ENCODE results near the gene MLH1. TPM values are rescaled to one million over a fixed set of nuclear protein-coding genes. Genes with fewer than 3 reads are reported as not detected.

Gene MLH1
- polyA plus RNA-seq, 2 of the 4 experiments (the other 2 are of a cell fraction): 61.8 to 73.1 TPM

DNA sequence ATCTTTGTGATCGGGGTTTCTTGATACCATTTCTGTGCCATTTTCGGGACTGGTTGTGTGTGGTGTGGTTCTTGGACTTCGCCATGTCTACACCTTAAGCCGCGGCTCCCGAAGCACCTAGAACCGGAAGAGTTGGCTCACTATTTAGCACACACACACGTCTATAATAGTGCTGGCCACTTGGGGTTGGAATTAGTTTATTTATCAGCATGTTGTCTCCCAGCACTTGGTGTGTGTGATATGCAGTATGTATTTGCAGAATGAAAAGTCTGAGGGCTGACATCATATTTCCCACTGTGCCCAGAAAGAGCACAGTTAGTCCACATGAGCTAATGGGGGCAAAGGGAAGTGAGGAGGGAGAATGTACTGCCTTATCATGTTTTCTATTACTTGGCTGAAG lies 23.6 kb downstream of the MLH1 start:
- CTCF ChIA-PET: interaction anchor here (0.9 to 1.1 kb wide), 2 partner anchors 15 to 24 kb away, joined by 3 to 4 read pairs; partner anchors contain the start of gene EPM2AIP1
- DNase-seq (ENCODE audit: low read depth in 1 of 2, low spot score in 1 of 2): no peak
- ATAC-seq: no peak
- no peak overlapping the region for H3K4me3 ChIP-seq
- FAIRE-seq: no peak
- H3K9me3 ChIP-seq: no peaks in the 10 kb centered on the region
- H3K4me2 ChIP-seq: no peak overlapping the region
- WGBS (ENCODE audit: missing lambda C conversion rate): 87% methylated on average over 8 of the region's 8 CpGs
- POLR2A ChIA-PET: no interaction called here
- no peaks in the 10 kb centered on the region for H3K4me1 ChIP-seq
- H3K27ac ChIP-seq: no peak overlapping the region
- TF ChIP-seq CHD2 (IDR thresholded peaks at IDR 0.05; ENCODE audit: low read length, partially characterized antibody) (no peak), FOSB (CRISPR knock-in tag; IDR thresholded peaks at IDR 0.05) (no peak), HMGXB4 (CRISPR knock-in tag; IDR thresholded peaks at IDR 0.05; ENCODE audit: borderline replicate concordance) (no peak), RAD21 (conservative IDR thresholded peaks at IDR 0.05 in 1 of 2, IDR thresholded peaks at IDR 0.05 in 1 of 2) (no peak), SREBF2 (IDR thresholded peaks at IDR 0.05) (no peak), MAFK (IDR thresholded peaks at IDR 0.05; ENCODE audit: partially characterized antibody) (no peak), BCL3 (IDR thresholded peaks at IDR 0.05) (no peak), NPAS2 (CRISPR knock-in tag; IDR thresholded peaks at IDR 0.05; ENCODE audit: borderline replicate concordance) (no peak), PHF8 (IDR thresholded peaks at IDR 0.05; ENCODE audit: borderline replicate concordance, low read depth) (no peak)

- no peak overlapping the region for H3K4me3 ChIP-seq
- ChIA-PET POLR2A (no interaction called here), CTCF (interaction anchor here (0.9 to 1.5 kb wide), 2 partner anchors 14 to 25 kb away, joined by 3 to 5 read pairs; partner anchors contain the start of genes EPM2AIP1 and MLH1)
- FAIRE-seq: no peak
- H3K27ac ChIP-seq: no peak overlapping the region
- DNase-seq (ENCODE audit: low read depth in 1 of 2, low spot score in 1 of 2): no peak
- H3K4me1 ChIP-seq: no peaks in the 10 kb centered on the region
- no peaks in the 10 kb centered on the region for H3K9me3 ChIP-seq
- H3K4me2 ChIP-seq: no peak overlapping the region
- TF ChIP-seq CHD2 (IDR thresholded peaks at IDR 0.05; ENCODE audit: low read length, partially characterized antibody) (no peak), RFX5 (IDR thresholded peaks at IDR 0.05) (no peak), KDM5A (IDR thresholded peaks at IDR 0.05) (no peak), HMGXB4 (CRISPR knock-in tag; IDR thresholded peaks at IDR 0.05; ENCODE audit: borderline replicate concordance) (no peak), HOXB13 (CRISPR knock-in tag; IDR thresholded peaks at IDR 0.05; ENCODE audit: low read depth) (no peak), BHLHE40 (IDR thresholded peaks at IDR 0.05; ENCODE audit: low read depth, low read length) (no peak), MAFK (IDR thresholded peaks at IDR 0.05; ENCODE audit: partially characterized antibody) (no peak)
- WGBS (ENCODE audit: missing lambda C conversion rate): 90% methylated on average over 3 of the region's 3 CpGs
- no peak for ATAC-seq
These were observed 24.4 kb downstream of the MLH1 start for GRCh38 chr3:37017683-37018082.

- ChIA-PET POLR2A (interaction anchor here (1.2 kb wide), 1 partner anchor 31 kb away, joined by 6 read pairs; the partner anchor contains the start of genes EPM2AIP1 and MLH1), CTCF (interaction anchor here (0.6 to 1.8 kb wide), 3 partner anchors 11 to 190 kb away, joined by 3 to 5 read pairs (median 3); no protein-coding TSS in a partner anchor)
- Histone ChIP-seq H3K27ac (no peak overlapping the region), H3K4me1 (no peaks in the 10 kb centered on the region), H3K4me2 (no peak overlapping the region), H3K4me3 (no peak overlapping the region), H3K9me3 (peaks cover 21% of the 10 kb centered on the region)
- FAIRE-seq (no peak), DNase-seq (ENCODE audit: low read depth in 1 of 2, low spot score in 1 of 2) (no peak), ATAC-seq (no peak)
- 87% methylated on average over 2 of the region's 2 CpGs for WGBS (ENCODE audit: missing lambda C conversion rate)
- TF ChIP-seq POLR2AphosphoS2 (conservative IDR thresholded peaks at IDR 0.05; ENCODE audit: low read length) (no peak), RAD21 (conservative IDR thresholded peaks at IDR 0.05 in 1 of 2, IDR thresholded peaks at IDR 0.05 in 1 of 2) (0 out of 5 replicates have a peak, but pooled peaks of 1 of the 2 experiments have one; percentile 17)
These were observed 30.8 kb downstream of the MLH1 start for GRCh38 chr3:37024092-37024491.

Data from A549 (cell line).